WTC11 (cell line): ENCODE results near the gene PRELID1. TPM values are rescaled to one million over a fixed set of nuclear protein-coding genes. Genes with fewer than 3 reads are reported as not detected.
A peak's percentile ranks its signal among the peaks of the same experiment; 100 is the strongest.

ENCODE experiments used
- ATAC-seq: fragments of 200-7000 bp; cut with Tn5 transposase; 2 replicates; pipeline ENCODE4 v1.10.0; 2021; ENCODE audit warnings: mild to moderate bottlenecking, moderate library complexity
- CTCF ChIA-PET: fragments of 300-600 bp; sonication (Branson Sonifier 250); formaldehyde crosslinking; loops from one replicate; lab custom pipeline; 2021; ENCODE audit warnings: antibody characterized with exemption; lab: Charles Lee
- POLR2A ChIA-PET: fragments of 350-600 bp; sonication (Branson Sonifier 250); formaldehyde crosslinking; loops from one replicate; lab custom pipeline; 2021; ENCODE audit warnings: antibody characterized with exemption; lab: Charles Lee
- DNase-seq: peaks from one replicate; pipeline ENCODE4 v3.0.0; 2021; ENCODE audit warnings: low spot score
- H3K27ac Mint-ChIP-seq: 2 replicates; pipeline ENCODE4 v1.8.0; 2021; ENCODE audit warnings: mixed read lengths
- H3K27me3 Mint-ChIP-seq: 2 replicates; pipeline ENCODE4 v1.8.0; 2021; ENCODE audit warnings: low read depth, mild to moderate bottlenecking, moderate library complexity, mixed read lengths
- H3K36me3 Mint-ChIP-seq: 2 replicates; pipeline ENCODE4 v1.8.0; 2021; ENCODE audit warnings: mixed read lengths
- H3K4me1 Mint-ChIP-seq: 2 replicates; pipeline ENCODE4 v1.8.0; 2022; ENCODE audit warnings: mixed read lengths
- H3K4me3 Mint-ChIP-seq: 2 replicates; pipeline ENCODE4 v1.8.0; 2021; ENCODE audit warnings: mild to moderate bottlenecking, moderate library complexity, mixed read lengths
- H3K9me3 Mint-ChIP-seq: 2 replicates; pipeline ENCODE4 v1.8.0; 2021; ENCODE audit warnings: mixed read lengths
- ESRRA ChIP-seq: sonication (generic); formaldehyde crosslinking; IDR thresholded peaks from 2 replicates; pipeline ENCODE4 v1.8.1; 2022; ENCODE audit warnings: mild to moderate bottlenecking, missing genetic modification reagents, borderline replicate concordance
- ETV6 ChIP-seq: sonication (generic); formaldehyde crosslinking; IDR thresholded peaks from 2 replicates; pipeline ENCODE4 v1.8.1; 2022; ENCODE audit warnings: mild to moderate bottlenecking, missing genetic modification reagents
- FOXP1 ChIP-seq: sonication (generic); formaldehyde crosslinking; IDR thresholded peaks from 2 replicates; pipeline ENCODE4 v1.8.0; 2022; ENCODE audit warnings: missing genetic modification reagents, mild to moderate bottlenecking, moderate library complexity, borderline replicate concordance
- NFE2L1 ChIP-seq: sonication (generic); formaldehyde crosslinking; IDR thresholded peaks from 2 replicates; pipeline ENCODE4 v1.8.1; 2023; ENCODE audit warnings: missing genetic modification reagents
- SMAD3 ChIP-seq: sonication (generic); formaldehyde crosslinking; IDR thresholded peaks from 2 replicates; pipeline ENCODE4 v1.8.0; 2022; ENCODE audit warnings: missing genetic modification reagents, mild to moderate bottlenecking, borderline replicate concordance
- SP1 ChIP-seq: sonication (generic); formaldehyde crosslinking; conservative IDR thresholded peaks from 2 replicates; pipeline ENCODE4 v1.8.1; 2022; ENCODE audit warnings: missing genetic modification reagents
- ZNF219 ChIP-seq: sonication (generic); formaldehyde crosslinking; IDR thresholded peaks from 2 replicates; pipeline ENCODE4 v1.8.0; 2023; ENCODE audit warnings: missing genetic modification reagents, mild to moderate bottlenecking, borderline replicate concordance
- ZNF232 ChIP-seq: sonication (generic); formaldehyde crosslinking; IDR thresholded peaks from 2 replicates; pipeline ENCODE4 v1.8.0; 2022; ENCODE audit warnings: mild to moderate bottlenecking, missing genetic modification reagents
- ZNF416 ChIP-seq: fragments of 250-450 bp; sonication (Bioruptor Pico); IDR thresholded peaks from 2 replicates; pipeline ENCODE4 v1.9.0; 2021; ENCODE audit warnings: mild to moderate bottlenecking, inconsistent platforms
- total RNA-seq: library from RNA; stranded (reverse); gene quantifications from 3 replicates; pipeline ENCODE4 v1.2.3, GENCODE V29; 2021
- TF ChIP-seq, protein P1 (sequence below): fragments of 200-600 bp; IDR thresholded peaks from 2 replicates; pipeline ENCODE4 v1.8.0; 2022; ENCODE audit warnings: antibody characterized with exemption
- TF ChIP-seq, protein P2 (sequence below): sonication (generic); formaldehyde crosslinking; IDR thresholded peaks from 2 replicates; pipeline ENCODE4 v1.8.0; 2022; ENCODE audit warnings: mild to moderate bottlenecking, missing genetic modification reagents
- TF ChIP-seq, protein P3 (sequence below): sonication (generic); formaldehyde crosslinking; IDR thresholded peaks from 2 replicates; pipeline ENCODE4 v1.8.1; 2023; ENCODE audit warnings: mild to moderate bottlenecking, missing genetic modification reagents, borderline replicate concordance
- TF ChIP-seq, protein P4 (sequence below): fragments of 250-450 bp; sonication (Bioruptor Pico); IDR thresholded peaks from 2 replicates; pipeline ENCODE4 v1.9.0; 2021; ENCODE audit warnings: moderate library complexity, mild to moderate bottlenecking, inconsistent platforms, borderline replicate concordance
- TF ChIP-seq, protein P5 (sequence below): fragments of 250-450 bp; sonication (Bioruptor Pico); IDR thresholded peaks from 2 replicates; pipeline ENCODE4 v1.9.0; 2021; ENCODE audit warnings: mild to moderate bottlenecking
- TF ChIP-seq, protein P6 (sequence below): sonication (generic); formaldehyde crosslinking; conservative IDR thresholded peaks from 2 replicates; pipeline ENCODE4 v1.8.1; 2023; ENCODE audit warnings: mild to moderate bottlenecking, low read depth, missing genetic modification reagents, moderate library complexity
- TF ChIP-seq, protein P7 (sequence below): sonication (generic); formaldehyde crosslinking; IDR thresholded peaks from 2 replicates; pipeline ENCODE4 v1.8.0; 2023; ENCODE audit warnings: missing genetic modification reagents

Gene PRELID1
- total RNA-seq, 1 experiment from 2014 or later, result 273 TPM

DNA sequence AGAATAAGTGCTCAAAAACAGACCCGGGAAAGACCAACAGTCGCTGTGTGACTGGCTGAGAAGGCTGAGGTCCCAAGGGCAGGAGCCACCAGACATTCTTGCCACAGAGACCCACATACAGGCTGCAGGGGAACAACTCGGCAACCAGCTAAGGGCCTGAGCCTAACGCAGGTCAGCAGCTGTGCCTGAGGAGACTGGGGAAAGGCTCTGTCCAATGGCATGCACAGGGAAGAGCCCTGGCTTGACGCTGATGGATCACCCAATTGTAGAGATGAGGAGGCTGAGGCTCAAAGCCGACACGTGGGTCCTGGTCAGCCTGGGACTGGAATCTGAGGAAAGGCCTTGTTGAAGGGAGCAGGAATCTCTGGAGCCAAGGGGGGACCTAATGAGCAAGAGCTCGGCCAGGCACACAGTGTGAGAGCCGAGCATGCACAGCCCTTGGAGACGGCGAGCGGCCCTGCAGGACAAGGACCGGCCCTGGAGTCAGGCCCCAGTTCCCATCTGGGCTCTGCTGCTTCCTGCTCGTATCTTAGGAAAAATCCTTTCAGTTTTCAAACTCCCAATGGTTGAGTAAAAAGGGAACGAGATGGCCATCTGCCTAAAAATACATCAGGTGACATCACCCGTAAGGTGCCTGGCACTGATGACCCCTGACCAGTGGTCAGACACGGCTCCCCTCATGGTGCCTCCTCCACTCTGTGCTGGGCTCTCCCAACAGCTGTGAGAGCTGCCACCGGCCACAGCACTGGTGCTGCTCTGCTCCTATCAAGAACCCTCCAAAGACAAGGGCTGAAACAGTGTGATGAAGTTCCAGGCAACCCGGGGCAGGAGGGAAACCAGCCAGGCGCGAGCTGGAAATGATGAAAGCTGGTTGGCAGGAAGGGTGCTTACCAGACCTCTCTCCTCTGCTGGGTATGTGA lies 31.4 kb downstream of the PRELID1 start:
- DNase-seq, result no peak
- no peak for TF ChIP-seq ETV6
- no peak for TF ChIP-seq ZNF416 (CRISPR knock-in tag)
- TF ChIP-seq, protein P1, sequence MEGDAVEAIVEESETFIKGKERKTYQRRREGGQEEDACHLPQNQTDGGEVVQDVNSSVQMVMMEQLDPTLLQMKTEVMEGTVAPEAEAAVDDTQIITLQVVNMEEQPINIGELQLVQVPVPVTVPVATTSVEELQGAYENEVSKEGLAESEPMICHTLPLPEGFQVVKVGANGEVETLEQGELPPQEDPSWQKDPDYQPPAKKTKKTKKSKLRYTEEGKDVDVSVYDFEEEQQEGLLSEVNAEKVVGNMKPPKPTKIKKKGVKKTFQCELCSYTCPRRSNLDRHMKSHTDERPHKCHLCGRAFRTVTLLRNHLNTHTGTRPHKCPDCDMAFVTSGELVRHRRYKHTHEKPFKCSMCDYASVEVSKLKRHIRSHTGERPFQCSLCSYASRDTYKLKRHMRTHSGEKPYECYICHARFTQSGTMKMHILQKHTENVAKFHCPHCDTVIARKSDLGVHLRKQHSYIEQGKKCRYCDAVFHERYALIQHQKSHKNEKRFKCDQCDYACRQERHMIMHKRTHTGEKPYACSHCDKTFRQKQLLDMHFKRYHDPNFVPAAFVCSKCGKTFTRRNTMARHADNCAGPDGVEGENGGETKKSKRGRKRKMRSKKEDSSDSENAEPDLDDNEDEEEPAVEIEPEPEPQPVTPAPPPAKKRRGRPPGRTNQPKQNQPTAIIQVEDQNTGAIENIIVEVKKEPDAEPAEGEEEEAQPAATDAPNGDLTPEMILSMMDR, result no peak
- TF ChIP-seq ZNF232 (CRISPR knock-in tag), result no peak
- TF ChIP-seq, protein P2, sequence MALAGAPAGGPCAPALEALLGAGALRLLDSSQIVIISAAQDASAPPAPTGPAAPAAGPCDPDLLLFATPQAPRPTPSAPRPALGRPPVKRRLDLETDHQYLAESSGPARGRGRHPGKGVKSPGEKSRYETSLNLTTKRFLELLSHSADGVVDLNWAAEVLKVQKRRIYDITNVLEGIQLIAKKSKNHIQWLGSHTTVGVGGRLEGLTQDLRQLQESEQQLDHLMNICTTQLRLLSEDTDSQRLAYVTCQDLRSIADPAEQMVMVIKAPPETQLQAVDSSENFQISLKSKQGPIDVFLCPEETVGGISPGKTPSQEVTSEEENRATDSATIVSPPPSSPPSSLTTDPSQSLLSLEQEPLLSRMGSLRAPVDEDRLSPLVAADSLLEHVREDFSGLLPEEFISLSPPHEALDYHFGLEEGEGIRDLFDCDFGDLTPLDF (CRISPR knock-in tag), result no peak
- no peak for TF ChIP-seq ZNF219 (CRISPR knock-in tag)
- TF ChIP-seq, protein P3, sequence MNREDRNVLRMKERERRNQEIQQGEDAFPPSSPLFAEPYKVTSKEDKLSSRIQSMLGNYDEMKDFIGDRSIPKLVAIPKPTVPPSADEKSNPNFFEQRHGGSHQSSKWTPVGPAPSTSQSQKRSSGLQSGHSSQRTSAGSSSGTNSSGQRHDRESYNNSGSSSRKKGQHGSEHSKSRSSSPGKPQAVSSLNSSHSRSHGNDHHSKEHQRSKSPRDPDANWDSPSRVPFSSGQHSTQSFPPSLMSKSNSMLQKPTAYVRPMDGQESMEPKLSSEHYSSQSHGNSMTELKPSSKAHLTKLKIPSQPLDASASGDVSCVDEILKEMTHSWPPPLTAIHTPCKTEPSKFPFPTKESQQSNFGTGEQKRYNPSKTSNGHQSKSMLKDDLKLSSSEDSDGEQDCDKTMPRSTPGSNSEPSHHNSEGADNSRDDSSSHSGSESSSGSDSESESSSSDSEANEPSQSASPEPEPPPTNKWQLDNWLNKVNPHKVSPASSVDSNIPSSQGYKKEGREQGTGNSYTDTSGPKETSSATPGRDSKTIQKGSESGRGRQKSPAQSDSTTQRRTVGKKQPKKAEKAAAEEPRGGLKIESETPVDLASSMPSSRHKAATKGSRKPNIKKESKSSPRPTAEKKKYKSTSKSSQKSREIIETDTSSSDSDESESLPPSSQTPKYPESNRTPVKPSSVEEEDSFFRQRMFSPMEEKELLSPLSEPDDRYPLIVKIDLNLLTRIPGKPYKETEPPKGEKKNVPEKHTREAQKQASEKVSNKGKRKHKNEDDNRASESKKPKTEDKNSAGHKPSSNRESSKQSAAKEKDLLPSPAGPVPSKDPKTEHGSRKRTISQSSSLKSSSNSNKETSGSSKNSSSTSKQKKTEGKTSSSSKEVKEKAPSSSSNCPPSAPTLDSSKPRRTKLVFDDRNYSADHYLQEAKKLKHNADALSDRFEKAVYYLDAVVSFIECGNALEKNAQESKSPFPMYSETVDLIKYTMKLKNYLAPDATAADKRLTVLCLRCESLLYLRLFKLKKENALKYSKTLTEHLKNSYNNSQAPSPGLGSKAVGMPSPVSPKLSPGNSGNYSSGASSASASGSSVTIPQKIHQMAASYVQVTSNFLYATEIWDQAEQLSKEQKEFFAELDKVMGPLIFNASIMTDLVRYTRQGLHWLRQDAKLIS (CRISPR knock-in tag), result no peak
- TF ChIP-seq, protein P4, sequence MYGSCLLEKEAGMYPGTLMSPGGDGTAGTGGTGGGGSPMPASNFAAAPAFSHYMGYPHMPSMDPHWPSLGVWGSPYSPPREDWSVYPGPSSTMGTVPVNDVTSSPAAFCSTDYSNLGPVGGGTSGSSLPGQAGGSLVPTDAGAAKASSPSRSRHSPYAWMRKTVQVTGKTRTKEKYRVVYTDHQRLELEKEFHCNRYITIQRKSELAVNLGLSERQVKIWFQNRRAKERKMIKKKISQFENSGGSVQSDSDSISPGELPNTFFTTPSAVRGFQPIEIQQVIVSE, result no peak
- TF ChIP-seq FOXP1 (CRISPR knock-in tag), result no peak
- no peak for TF ChIP-seq NFE2L1 (CRISPR knock-in tag)
- POLR2A ChIA-PET, result no interaction called here
- no peaks in the 10 kb centered on the region for H3K27me3 Mint-ChIP-seq
- CTCF ChIA-PET, result interaction anchor here (0.6 to 2.5 kb wide), 5 partner anchors 9 to 36 kb away, joined by 6 to 23 read pairs (median 8); no protein-coding TSS in a partner anchor
- ATAC-seq, result no peak
- H3K36me3 Mint-ChIP-seq, result peaks cover 57% of the 10 kb centered on the region
- peak overlapping the region; percentile 97 for H3K27ac Mint-ChIP-seq
- H3K4me1 Mint-ChIP-seq, result peaks cover 38% of the 10 kb centered on the region
- H3K4me3 Mint-ChIP-seq, result no peak overlapping the region
- H3K9me3 Mint-ChIP-seq, result no peaks in the 10 kb centered on the region

DNA sequence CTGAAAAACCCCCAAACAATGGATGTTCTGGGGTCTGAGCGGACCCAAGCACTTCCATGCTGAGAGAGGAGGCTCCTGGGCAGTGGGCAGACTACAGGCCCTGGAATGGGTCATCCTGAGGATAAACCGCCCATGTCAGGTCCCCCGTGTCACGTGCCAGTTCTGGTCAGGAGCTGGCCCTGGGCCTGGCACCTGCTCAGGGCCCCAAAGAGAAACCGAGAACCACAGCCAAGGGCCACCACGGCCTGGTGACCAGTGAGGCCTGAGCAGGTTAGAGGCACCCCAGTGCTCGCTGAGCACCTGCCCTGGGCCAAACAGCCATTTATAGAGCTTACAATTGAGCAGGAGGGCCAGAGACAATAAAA lies 32.1 kb downstream of the PRELID1 start:
- Mint-ChIP-seq H3K4me3 (no peak overlapping the region), H3K27me3 (no peaks in the 10 kb centered on the region), H3K9me3 (no peaks in the 10 kb centered on the region), H3K27ac (peak overlapping the region; percentile 97), H3K4me1 (peaks cover 41% of the 10 kb centered on the region), H3K36me3 (peaks cover 58% of the 10 kb centered on the region)
- ATAC-seq (no peak), DNase-seq (no peak)
- ChIA-PET CTCF (interaction anchor here (0.6 to 2.5 kb wide), 14 partner anchors 8 to 166 kb away, joined by 3 to 23 read pairs (median 5); no protein-coding TSS in a partner anchor), POLR2A (interaction anchor here (0.9 to 1.1 kb wide), 2 partner anchors 28 to 37 kb away, joined by 3 to 4 read pairs; no protein-coding TSS in a partner anchor)
- no peak for TF ChIP-seq ESRRA (CRISPR knock-in tag)
- no peak for TF ChIP-seq ZNF416 (CRISPR knock-in tag)
- TF ChIP-seq SMAD3 (CRISPR knock-in tag), result no peak
- TF ChIP-seq, protein P5, sequence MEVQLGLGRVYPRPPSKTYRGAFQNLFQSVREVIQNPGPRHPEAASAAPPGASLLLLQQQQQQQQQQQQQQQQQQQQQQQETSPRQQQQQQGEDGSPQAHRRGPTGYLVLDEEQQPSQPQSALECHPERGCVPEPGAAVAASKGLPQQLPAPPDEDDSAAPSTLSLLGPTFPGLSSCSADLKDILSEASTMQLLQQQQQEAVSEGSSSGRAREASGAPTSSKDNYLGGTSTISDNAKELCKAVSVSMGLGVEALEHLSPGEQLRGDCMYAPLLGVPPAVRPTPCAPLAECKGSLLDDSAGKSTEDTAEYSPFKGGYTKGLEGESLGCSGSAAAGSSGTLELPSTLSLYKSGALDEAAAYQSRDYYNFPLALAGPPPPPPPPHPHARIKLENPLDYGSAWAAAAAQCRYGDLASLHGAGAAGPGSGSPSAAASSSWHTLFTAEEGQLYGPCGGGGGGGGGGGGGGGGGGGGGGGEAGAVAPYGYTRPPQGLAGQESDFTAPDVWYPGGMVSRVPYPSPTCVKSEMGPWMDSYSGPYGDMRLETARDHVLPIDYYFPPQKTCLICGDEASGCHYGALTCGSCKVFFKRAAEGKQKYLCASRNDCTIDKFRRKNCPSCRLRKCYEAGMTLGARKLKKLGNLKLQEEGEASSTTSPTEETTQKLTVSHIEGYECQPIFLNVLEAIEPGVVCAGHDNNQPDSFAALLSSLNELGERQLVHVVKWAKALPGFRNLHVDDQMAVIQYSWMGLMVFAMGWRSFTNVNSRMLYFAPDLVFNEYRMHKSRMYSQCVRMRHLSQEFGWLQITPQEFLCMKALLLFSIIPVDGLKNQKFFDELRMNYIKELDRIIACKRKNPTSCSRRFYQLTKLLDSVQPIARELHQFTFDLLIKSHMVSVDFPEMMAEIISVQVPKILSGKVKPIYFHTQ (CRISPR knock-in tag), result no peak
- TF ChIP-seq, protein P6, sequence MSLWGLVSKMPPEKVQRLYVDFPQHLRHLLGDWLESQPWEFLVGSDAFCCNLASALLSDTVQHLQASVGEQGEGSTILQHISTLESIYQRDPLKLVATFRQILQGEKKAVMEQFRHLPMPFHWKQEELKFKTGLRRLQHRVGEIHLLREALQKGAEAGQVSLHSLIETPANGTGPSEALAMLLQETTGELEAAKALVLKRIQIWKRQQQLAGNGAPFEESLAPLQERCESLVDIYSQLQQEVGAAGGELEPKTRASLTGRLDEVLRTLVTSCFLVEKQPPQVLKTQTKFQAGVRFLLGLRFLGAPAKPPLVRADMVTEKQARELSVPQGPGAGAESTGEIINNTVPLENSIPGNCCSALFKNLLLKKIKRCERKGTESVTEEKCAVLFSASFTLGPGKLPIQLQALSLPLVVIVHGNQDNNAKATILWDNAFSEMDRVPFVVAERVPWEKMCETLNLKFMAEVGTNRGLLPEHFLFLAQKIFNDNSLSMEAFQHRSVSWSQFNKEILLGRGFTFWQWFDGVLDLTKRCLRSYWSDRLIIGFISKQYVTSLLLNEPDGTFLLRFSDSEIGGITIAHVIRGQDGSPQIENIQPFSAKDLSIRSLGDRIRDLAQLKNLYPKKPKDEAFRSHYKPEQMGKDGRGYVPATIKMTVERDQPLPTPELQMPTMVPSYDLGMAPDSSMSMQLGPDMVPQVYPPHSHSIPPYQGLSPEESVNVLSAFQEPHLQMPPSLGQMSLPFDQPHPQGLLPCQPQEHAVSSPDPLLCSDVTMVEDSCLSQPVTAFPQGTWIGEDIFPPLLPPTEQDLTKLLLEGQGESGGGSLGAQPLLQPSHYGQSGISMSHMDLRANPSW (CRISPR knock-in tag), result no peak
- TF ChIP-seq SP1 (CRISPR knock-in tag), result no peak
- no peak for TF ChIP-seq ZNF219 (CRISPR knock-in tag)
- TF ChIP-seq, protein P7, sequence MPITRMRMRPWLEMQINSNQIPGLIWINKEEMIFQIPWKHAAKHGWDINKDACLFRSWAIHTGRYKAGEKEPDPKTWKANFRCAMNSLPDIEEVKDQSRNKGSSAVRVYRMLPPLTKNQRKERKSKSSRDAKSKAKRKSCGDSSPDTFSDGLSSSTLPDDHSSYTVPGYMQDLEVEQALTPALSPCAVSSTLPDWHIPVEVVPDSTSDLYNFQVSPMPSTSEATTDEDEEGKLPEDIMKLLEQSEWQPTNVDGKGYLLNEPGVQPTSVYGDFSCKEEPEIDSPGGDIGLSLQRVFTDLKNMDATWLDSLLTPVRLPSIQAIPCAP (CRISPR knock-in tag), result no peak
